ENCODE data around the gene GAB1.

Gene GAB1

DNA sequence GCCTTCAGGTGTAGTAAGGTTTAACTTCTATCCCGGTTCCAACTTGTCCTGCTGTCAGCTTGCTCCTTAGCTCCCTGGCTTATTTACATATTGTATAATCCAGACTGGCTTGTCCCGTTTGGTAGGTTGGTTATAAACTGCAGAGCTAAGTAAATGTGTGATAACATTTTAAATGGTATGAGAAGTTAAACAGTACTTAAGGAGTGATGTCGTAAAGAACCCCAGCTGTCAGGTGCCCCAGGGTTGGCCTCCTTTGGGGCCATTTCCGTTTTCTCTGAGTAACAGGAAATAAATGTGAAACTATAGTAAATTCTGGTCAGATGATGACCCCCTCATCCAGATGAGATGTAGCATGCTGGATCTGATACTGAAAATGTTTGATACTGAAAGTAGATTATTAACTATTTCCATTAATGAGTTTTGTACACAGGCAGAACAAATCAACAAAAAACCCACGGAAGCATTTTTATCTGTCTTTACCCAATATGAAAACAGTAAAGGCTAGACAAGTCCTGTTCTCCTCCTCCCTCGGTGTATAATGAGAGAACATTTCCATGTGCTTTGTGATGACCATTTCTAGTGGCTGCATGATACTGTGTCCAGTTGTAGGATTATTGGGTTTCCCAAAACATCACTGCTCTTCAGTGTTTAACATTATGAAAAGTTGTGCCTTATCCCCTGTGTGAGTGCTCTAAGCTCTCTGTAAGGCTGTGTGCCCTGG lies 22.4 kb downstream of the GAB1 start:
- CTCF ChIA-PET, result interaction anchor here (1.0 to 3.7 kb wide), 5 partner anchors 9 to 112 kb away, joined by 3 to 21 read pairs (median 4); no protein-coding TSS in a partner anchor
- peak; percentile 35 for DNase-seq (ENCODE audit: extremely low spot score)
- POLR2A ChIA-PET, result interaction anchor here (0.9 to 1.1 kb wide), 2 partner anchors 14 to 59 kb away, joined by 3 to 4 read pairs; no protein-coding TSS in a partner anchor
- TF ChIP-seq, protein P1, sequence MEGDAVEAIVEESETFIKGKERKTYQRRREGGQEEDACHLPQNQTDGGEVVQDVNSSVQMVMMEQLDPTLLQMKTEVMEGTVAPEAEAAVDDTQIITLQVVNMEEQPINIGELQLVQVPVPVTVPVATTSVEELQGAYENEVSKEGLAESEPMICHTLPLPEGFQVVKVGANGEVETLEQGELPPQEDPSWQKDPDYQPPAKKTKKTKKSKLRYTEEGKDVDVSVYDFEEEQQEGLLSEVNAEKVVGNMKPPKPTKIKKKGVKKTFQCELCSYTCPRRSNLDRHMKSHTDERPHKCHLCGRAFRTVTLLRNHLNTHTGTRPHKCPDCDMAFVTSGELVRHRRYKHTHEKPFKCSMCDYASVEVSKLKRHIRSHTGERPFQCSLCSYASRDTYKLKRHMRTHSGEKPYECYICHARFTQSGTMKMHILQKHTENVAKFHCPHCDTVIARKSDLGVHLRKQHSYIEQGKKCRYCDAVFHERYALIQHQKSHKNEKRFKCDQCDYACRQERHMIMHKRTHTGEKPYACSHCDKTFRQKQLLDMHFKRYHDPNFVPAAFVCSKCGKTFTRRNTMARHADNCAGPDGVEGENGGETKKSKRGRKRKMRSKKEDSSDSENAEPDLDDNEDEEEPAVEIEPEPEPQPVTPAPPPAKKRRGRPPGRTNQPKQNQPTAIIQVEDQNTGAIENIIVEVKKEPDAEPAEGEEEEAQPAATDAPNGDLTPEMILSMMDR (IDR thresholded peaks at IDR 0.05; ENCODE audit: control extremely low read depth, extremely low read depth, low read depth, missing control alignments), result no peak

DNA sequence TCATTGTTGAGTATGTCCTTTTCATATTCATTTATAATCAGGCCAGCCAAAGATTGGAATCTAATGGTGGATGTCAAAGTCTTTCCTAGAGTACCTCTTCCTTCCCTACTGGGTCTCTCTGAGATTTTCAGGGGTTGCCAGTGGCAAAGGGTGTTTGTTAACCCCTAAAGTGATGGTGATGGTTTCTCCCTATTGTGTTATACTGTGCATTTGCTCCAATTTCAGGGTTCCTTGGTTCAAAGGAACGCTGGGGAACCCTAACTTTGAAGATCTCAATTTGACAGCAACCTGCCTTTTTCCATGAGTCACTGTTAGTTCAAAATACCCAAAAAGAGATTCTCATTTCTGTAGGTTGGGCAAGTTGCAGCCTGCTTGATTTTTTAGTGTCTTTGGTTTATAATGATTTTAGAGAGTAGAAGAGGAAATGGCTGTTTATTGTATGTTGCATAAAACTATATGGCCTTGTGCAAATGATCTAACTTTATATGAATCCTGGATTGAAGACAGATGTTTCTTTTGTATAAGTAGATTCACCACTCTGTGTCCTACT lies 23.0 kb downstream of the GAB1 start:
- POLR2A ChIA-PET, result no interaction called here
- CTCF ChIA-PET, result interaction anchor here (1.2 to 3.7 kb wide), 3 partner anchors 16 to 112 kb away, joined by 3 to 21 read pairs (median 8); no protein-coding TSS in a partner anchor
- TF ChIP-seq, protein P1 (IDR thresholded peaks at IDR 0.05; ENCODE audit: control extremely low read depth, extremely low read depth, low read depth, missing control alignments), result no peak
- no peak for DNase-seq (ENCODE audit: extremely low spot score)

DNA sequence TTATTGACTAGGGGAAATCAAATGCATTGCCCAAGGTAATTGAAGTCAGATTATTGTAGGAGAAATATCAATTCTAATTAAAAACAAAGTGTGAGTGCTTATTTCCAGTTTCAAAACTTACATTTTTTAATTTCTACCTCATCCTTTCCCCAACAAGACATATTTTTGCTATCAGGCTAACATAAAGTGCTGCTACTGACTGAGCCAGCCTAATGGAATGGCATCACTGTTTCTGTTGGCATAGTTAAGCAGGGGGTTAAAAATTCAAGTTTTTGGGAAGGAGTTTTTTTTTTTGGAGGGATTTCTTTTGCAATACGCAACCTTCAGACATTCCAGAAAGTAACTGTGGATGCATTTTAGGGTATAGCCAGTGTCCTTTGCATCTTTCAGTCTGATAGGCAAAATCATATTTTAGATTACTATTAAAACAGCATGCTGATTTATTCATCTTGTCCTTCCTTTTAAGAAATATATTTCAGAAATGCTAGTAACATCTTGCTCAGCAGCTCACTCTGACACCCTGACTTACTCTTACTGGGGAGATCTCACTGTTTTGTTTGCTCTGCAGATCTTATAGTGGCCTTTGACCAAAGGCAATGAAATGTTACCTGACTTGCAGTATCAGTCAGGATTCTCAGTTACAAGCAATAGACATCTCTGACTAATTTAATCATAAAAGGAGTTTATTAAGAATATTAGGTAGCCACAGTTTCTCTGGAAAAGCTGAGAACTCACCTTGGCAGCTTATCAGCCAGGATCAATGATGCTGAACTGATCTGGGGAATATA lies 24.4 kb downstream of the GAB1 start:
- POLR2A ChIA-PET, result no interaction called here
- DNase-seq (ENCODE audit: extremely low spot score), result no peak
- CTCF ChIA-PET, result interaction anchor here (1.6 to 3.7 kb wide), 3 partner anchors 12 to 24 kb away, joined by 3 to 19 read pairs (median 5); partner anchors contain the start of gene GAB1

DNA sequence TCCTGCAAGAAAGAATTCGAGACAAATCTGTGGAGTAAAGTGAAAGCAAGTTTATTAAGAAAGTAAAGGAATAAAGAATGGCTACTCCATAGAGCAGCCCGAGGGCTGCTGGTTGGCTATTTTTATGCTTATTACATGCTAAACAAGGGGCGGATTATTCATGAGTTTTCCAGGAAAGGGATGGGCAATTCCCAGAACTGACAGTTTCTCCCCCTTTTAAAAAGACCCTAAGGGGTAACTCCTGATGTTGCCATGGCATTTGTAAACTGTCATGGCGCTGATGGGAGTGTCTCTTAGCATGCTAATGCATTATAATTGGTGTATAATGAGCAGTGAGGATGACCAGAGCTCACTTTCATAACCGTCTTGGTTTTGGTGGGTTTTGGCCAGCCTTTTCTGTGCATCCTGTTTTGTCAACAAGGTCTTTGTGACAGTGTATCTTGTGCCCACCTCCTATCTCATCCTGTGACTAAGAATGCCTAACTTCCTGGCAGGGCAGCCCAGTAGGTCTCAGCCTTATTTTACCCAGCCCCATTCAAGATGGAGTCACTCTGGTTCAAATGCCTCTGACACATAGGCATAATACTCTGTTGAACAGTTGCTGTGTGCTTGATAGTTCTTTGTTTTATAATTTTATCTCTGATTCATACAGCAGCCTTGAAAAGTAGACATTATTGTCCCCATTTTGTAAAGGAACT lies 25.8 kb downstream of the GAB1 start:
- CTCF ChIA-PET, result interaction anchor here (1.6 to 3.7 kb wide), 3 partner anchors 10 to 25 kb away, joined by 3 to 19 read pairs (median 5); partner anchors contain the start of gene GAB1
- TF ChIP-seq, protein P1 (IDR thresholded peaks at IDR 0.05; ENCODE audit: control extremely low read depth, extremely low read depth, low read depth, missing control alignments), result no peak
- DNase-seq (ENCODE audit: extremely low spot score), result no peak
- POLR2A ChIA-PET, result no interaction called here

More for the DNA sequence above, 24.4 kb downstream of the GAB1 start:
- TF ChIP-seq, protein P1 (IDR thresholded peaks at IDR 0.05; ENCODE audit: control extremely low read depth, extremely low read depth, low read depth, missing control alignments), result no peak

DNA sequence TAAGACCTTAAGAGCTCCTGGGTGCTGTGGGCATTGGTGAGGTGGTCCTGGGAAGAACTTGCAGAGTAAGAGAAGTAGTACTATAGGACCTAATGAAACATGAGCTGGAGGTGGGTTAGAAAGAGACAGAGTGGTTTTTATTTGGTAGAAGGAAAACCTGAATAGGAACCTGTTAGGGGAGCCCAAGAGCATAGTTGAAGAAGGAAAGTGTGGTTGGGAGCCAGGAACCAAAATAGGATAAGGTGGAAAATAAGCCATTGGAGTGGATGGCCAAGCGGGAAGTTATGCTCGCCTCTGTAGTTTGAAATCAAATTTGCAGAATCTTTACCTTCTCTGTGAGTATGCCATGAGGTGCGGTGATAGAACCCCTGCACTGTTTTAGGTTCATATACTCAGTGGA lies 26.7 kb downstream of the GAB1 start:
- DNase-seq (ENCODE audit: extremely low spot score), result no peak
- POLR2A ChIA-PET, result no interaction called here
- CTCF ChIA-PET, result interaction anchor here (3.7 kb wide), 1 partner anchor 13 kb away, joined by 19 read pairs; no protein-coding TSS in a partner anchor
- TF ChIP-seq, protein P1 (IDR thresholded peaks at IDR 0.05; ENCODE audit: control extremely low read depth, extremely low read depth, low read depth, missing control alignments), result no peak

All from GM10248 (cell line).